HG03159 (cell line): ENCODE results near the gene FAM3C.
"Not testable (repeated sequence)": the region's sequence is repeated elsewhere in the genome, so short reads cannot be mapped to it uniquely, and the experiment has no call there.

Experiments used
- ATAC-seq: cut with Tn5 transposase; IDR thresholded peaks from one replicate; pipeline ENCODE4 v1.9.1; 2021; ENCODE audit warnings: mild to moderate bottlenecking, moderate library complexity; ENCODE audit not compliant: unreplicated experiment

Gene FAM3C, protein sequence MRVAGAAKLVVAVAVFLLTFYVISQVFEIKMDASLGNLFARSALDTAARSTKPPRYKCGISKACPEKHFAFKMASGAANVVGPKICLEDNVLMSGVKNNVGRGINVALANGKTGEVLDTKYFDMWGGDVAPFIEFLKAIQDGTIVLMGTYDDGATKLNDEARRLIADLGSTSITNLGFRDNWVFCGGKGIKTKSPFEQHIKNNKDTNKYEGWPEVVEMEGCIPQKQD

DNA sequence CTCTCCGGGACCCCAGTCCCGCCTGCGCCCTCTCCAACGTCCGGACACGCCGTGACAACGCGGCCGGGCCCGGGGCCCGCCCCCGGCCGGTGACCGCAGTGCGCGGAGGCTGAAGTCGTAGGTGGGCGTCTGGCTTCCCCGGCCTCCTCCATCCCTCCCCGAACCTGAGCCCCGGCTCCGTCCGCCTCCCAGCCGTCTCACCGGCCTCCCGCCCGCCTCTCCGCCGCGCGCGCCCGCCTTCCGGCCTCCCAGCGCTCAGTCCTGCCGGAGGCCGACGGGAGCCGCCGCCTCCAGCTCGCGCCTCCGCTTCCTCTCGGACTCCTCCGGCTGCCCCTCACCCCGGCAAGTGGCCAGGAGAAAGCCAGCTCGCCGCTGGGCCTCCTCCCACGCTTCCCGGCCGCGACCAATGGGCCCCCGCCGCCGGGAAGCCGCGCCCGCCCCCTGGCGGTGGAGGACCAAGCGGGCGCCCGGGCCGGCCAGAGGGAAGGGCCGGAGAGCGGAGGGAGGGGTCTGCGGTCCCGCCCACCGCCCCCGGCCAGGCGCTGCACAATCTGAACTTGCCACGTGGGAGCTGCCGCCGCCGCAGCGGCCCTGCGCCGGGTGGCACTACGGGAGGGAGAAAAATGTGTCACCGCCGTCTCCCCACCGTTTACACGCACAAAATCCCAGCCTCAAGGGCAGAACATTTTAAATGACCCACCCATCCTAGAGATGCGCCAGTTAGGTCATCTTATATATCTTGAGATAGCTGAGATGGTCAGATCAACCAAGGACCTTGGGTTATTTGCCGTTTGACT, at the start of gene FAM3C:
TSS of gene FAM3C (minus strand) at position 348 of the 797 bp plus-strand sequence. CDS start 13,339 bp downstream, outside the sequence.
- peak; percentile 85 for ATAC-seq

DNA sequence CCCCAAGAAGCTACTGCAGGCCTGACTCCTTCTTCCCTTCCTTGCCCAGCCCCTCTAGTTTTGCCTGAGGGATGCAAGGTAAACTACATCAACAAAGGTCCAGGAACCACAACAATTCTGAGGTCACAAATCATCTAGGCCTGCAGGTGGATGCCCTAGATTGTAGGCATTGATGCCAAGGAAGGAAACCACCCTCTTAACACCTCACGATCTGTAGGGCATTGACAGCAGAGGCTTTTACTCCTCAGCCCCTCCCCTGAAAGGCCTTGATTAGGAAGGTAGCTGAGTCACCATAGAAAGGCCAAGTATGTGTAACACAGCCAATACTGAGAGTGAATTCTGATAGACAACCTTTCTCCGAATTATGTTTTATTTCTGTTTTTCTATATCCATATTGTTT, 46.7 kb upstream of the FAM3C start:
- no peak for ATAC-seq

DNA sequence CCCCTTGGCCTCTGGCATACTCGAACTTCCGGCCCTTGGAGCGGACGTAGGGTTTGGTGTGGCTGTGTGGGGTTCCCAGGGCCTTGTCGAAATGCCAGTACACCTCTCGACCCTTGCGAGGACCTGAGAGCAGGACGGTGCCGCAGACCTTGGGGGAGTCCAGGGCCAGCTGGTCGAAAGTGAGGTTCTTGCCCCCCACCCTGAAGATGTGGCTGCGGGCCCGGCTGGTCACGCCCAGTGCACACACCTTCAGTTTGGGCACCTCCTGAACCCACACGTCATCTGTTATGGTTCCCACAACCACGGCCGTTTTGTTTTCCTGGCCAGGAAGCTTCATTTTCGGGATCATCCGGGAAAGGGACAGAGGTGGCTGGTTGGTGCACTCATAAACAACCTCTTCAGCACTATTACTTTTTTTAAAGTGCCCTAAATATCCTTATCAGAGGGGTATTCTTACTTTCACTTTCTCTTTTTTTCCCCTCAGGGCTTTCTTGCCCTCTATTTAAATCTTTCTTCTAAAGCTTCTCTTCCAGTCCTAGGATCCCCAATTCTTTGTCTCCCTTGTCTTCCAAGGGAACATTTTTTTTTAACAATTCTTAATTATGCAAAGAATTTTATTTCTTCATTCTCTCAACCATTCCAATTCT, 44.9 kb upstream of the FAM3C start:
- no peak for ATAC-seq

DNA sequence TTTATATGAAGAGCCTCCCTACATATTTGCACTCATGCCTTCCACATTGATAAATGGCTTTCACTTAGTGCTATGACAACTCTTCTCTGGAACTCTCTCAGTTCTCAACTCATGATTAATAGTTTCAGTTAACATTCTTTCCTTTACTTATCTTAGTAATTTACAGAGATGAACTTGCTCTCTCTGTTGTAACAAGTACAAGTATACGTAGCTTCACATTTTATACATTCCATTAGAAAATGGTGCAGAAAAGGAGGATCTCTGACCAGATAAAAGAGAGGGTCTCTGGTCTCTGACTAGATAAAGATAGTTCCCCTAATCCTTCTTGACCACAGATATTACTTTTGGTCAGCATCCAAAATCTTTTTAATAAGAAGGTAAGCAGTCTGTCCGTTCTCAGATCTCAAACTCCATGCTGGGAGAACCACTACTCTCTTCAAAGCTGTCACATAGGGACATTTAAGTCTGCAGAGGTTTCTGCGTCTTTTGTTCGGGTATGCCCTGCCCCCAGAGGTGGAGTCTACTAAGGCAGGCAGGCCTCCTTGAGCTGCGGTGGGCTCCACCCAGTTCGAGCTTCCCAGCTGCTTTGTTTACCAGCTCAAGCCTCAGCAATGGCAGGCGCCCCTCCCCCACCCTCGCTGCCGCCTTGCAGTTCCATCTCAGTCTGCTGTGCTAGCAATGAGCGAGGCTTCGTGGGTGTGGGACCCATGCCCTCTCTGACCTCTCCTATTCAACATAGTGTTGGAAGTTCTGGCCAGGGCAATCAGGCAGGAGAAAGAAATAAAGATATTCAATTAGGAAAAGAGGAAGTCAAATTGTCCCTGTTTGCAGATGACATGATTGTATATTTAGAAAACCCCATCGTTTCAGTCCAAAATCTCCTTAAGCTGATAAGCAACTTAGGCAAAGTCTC, 42.2 kb upstream of the FAM3C start:
- peak; percentile 34 for ATAC-seq

DNA sequence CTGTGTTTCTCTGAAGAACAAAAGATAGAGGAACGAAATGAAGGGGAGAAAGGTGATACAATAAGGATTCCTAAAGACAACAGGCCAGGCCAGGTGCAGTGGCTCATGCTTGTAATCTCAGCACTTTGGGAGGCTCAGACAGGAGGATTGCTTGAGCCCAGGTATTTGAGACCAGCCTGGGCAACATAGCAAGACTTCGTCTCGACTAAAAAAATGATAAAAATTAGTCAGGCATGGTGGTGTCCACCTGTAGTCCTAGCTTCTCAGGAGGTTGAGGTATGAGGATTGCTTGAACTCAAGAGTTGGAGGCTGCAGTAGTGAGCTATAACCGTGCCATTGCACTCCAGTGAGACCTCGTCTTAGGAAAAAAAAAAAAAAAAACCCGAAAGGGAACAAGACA, 41.4 kb upstream of the FAM3C start:
- no peak for ATAC-seq

DNA sequence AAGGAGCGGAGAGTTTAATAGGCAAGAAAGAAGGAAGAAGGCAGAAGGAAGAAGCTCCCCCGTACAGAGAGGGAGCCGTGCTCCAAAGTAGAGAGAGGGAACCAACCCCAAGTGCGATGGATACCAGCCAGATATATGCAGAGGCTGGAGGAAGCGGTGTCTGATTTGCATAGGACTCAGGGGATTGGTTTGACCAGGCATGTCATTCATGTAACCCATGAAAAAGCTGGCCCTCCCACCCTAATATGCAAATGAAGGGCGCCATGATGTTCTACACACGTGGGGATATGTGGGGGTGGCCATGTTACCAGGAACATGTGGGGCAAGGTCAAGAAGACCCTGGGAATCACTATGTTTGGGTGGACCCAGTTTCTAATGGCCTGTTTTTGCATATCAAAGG, 40.6 kb upstream of the FAM3C start:
- no peak for ATAC-seq

DNA sequence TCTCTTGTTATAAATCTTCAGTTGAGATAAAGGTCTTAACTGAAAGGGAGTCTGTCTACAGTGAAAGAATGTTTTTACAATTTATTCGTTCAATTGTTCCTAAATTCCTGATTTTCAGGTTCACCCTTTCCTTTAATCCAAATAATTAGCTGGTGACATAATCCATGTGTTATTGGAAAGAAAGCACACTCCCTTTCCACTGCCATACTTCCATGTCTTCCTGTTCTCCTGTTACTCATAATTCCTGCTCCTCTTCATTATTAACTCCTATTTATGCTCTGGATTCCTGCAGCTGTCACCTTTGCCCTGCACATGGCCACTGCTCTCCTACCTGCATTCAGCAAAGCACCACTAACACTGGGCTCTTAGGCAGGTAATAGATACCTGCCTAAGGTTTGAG, 40.0 kb upstream of the FAM3C start:
- ATAC-seq = no peak

DNA sequence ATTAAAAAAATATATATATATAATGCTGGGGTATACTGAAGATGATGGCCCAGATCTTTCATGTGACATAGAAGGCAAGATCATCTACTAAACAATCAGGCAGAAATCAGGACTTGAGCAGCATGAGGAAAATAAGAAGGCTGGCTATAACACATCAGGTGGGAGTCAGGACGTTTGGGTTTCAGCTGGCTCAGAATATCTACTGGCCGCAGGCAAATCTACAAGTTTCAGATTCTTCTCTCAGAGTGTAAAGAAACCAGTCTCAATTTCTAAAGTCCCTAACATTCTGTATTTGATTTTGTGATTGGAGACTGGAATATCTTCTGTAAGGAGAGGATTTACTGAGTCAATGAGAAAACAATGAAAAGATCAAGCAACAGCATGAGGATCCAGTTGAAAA, 37.7 kb upstream of the FAM3C start:
- no peak for ATAC-seq

DNA sequence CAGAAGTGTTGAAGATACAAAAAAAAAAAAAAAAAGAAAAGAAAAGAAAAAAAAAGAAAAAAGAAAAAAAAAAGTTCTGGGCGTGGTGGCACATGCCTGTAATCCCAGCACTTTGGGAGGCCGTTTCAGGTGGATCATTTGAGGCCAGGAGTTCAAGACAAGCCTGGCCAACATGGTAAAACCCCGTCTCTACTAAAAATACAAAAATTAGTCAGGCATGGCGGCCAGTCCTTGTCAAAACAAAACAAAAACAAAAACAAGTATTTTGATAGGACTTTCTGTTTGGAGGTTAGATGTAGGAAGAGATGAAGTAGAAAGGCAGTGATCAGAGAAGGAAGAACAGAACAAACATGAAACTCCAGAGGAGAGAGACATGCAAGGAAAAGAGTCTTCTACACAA, 36.4 kb upstream of the FAM3C start:
- peak; percentile 56 for ATAC-seq

DNA sequence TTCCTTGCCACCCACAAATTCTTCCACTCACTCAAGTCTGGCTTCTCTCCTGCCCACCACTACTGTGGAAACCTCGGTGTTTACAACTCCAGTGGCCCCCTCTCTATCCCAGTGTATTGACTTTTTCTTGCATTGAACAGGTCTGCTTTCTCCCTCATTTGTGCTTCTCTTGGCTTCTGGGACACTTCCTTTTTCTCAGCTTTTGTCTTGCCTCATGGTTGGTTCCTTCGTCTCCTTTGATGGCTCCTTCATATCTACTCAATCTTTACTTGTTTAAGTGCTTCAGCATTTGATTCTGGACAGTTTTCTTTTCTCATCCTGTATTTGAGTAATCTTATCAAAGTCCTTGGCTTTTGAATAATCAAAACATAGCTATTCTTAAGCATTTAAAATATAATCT, 35.9 kb upstream of the FAM3C start:
- no peak for ATAC-seq

DNA sequence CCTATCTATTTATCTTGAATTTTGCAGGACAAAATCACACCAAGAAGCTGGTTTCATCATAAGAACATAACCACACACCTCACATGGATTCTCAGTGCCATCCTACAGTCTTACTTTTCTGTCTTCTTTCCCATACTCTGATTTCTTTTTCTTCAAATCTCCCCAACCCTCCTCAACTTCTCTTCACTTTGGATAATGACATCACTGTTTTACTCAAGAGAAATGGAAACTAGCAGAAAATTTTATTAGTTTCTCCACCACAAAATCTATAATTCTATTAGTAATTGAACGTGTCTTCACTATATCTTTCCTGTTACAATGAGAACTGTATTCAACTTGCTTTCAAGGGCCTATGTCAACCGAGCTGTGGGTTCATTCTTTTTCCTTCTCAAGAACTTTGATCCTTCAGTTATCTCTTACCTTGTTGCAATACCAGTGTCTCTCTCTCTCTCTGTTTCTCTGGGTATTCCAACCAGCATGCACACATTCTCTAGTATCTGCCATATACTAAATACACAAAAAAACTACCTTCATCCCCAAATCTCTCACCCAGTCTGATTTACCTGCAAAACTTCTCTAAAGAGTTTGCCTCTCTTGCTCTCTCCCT, 35.4 kb upstream of the FAM3C start:
- no peak for ATAC-seq

DNA sequence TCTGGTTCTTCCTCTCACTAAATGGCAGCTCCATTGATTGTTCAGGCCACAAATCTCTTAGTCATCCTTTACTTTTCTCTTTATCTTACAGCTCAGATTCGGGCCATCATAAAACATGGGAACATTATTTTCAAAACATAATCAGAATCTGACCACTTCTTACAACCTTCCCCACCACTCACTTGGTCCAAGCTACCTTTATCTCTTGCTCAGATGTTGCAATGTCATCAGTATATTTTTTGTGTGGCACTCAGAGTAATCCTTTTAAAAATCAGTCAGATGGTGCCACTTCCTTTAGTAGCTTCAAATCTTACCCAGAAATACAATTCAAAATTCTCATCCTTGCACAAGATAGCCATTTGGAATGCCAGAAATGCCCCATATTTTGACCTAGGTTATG, 34.5 kb upstream of the FAM3C start:
- ATAC-seq = no peak

DNA sequence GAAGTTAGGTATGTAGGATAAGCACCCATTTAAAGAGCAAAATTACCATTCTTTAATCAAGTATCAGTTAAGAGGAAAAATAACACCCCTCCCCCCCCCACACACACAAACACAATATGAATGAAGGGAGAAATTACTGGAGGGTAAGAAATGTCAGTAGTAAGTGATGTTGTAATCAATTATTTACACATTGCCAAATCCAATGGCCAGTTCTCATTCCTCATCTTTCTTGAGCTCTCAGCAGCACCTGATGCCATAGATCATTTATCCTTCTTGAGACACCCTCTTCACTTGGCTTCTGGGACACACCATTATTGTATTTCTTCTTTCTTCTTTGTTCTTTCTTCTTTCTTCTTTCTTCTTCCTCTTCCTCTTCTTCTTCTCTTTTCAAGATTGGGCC, 33.7 kb upstream of the FAM3C start:
- no peak for ATAC-seq

DNA sequence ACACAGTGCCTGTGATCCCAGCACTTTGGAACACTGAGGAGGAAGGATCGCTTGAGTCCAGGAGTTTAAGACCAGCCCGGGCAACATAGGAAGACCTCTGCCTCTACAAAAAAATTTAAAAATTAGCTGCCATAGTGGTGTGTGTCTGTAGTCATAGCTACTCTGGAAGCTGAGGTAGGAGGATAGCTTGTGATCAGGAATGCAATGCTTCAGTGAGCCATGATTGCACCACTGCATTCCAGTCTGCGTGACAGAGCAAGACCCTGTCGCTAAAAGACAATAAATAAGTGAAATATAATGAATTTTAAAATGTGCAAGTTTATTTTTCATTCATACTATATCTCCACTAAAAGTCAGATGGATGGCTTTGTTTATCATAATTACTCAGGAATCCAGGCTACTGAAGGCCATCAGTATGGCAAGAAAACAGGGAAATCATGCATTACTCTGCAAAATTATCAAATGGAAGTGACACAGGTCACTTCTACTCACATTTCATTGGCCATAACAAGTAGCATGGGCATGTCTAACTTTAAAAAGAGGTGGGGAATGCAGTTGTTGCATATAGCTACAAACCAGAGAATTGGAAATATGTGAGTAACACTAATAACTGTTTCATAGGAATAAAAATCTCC, 32.9 kb upstream of the FAM3C start:
- ATAC-seq = no peak

DNA sequence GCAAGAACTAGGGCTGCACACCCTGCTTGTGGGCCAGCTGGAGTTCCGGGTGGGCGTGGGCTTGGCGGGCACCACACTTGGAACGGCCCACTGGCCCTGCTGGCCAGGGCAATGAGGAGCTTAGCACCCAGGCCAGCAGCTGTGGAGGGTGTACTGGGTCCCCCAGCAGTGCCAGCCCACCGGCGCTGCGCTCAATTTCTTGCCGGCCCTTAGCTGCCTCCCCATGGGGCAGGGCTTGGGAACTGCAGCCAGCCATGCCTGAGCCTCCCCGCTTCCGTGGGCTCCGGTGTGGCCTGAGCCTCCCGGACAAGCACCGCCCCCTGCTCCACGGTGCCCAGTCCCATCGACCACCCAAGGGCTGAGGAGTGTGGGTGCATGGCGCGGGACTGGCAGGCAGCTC, 25.6 kb upstream of the FAM3C start:
- ATAC-seq = not testable (repeated sequence)

DNA sequence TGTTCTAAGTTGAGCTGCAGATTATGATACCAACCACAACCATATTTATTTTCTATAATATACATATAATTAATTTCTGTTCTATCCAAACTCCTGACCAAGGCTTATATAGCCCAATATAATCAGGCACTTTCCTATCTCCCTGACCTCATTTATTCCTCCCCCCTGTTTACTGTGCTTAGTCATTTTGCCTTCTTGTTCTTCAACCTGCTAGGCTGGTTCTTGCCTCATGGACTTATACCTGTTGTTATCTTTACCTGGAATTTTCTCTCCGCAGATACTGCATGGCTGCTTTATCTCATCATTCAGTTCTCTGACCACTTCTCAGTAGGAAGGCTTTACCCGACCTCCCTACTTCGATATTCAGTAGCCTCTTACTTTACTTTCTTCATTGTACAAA, 24.9 kb upstream of the FAM3C start:
- no peak for ATAC-seq

DNA sequence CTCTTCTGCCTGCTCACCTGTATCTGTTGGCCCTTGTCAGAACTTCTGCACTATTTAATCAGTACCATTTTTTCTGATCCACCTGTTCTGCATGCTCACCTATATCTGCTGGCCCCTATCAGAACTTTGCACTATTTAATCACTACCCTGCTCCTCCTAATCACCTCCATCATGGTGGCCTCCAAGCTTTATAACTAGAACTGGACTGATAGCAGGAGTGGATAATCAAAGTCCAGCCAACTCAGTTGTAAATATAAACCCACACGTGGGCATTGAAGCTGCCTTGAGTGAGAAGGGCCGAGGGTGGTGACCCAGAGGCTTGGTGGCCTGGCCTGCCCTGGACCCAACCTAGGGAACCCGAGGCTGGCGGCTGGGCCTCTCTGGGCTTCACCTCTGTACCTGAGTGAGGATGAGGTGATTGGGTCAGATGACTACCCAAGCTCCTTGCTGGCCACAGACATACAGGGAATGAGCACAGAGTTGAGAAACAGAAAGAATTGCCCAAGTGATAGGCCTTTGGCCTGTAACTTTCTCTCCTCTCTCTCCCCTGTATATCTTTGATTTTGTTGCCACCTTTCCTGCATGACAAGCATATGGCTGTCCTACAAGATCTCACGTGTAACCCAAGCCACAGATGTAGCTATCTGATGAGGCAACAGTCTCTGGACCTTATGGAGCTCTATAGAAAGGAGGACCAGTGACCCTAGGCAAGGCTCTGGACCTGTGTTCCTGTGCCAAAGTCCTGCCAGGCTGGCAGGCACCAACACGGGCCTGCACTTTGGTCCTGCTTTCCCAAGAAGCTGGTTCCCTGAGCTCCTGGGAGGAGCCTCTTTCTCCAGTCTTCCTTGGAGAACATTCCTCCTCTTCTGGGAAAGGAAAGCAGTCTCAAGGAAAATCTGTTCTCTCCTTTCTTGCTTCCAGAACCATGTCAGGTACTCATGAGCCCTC, 23.4 kb upstream of the FAM3C start:
- no peak for ATAC-seq

DNA sequence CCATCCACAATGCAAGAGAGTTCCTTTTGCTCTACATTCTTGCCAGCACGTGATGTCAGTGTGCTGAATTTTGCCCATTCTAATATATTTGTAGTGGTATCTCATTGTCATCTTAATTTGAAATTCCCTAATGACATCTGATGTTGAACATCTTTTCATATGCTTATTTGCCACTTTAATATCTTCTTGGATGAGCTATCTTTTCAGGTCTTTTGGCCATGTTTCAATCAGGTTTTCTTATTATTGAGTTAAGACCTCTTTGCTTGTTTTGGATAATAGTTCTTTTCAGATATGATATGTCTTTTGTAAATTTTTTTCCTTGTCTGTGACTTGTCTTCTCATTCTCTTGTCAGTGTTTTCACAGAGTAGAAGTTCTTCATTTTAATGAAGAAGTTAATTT, 20.4 kb upstream of the FAM3C start:
- ATAC-seq = no peak

DNA sequence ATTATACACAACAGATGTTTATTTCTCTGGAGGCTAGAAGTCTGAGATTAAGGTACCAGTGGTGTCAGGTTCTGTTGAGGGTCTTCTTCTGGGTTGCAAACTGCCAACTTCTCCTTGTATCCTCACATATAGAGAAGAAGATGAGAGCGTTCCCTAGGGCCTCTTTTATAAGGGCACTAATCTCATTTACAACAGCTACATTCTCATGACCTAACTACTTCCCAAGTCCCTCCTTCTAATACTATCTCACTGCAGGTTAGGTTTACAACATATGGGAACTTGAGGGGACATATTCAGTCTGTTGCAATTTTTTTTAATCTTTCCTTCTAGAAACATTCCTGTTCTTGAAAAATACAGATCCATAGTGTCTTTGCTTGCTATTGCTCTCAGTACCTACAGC, 18.3 kb upstream of the FAM3C start:
- ATAC-seq = no peak
